ENCODE data around the gene FOXL2NB. TPM values are rescaled to one million over a fixed set of nuclear protein-coding genes. Genes with fewer than 3 reads are reported as not detected.

FOXL2NB gene
- total and polyA plus RNA-seq, 10 of the 15 experiments (the other 5 are each of a cell fraction or from before 2014, with no cell fraction given), result not detected

DNA sequence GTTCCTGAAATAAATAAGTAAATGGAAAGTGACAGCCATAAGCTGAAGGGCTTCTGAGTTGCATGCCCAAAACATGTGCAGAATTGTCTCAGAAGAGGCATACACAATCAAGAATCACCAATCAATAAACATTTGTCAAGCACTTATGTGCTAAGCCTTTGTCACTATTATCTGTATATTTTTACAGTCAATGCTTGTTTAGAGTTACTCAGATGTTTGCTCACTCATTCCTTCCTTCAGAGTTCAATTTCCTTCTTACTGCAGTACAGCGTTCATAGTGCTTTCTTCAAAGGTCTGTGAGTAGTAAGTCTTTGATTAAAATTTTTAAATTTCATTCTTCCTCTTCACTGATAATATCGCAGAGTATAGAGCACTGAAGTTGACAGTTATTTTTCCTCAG lies 17.2 kb downstream of the FOXL2NB start:
- Histone ChIP-seq H3K4me2 (ENCODE audit: control insufficient read depth, insufficient read depth) (no peak overlapping the region), H3K27ac (ENCODE audit: control insufficient read depth, insufficient read depth) (no peak overlapping the region), H3K36me3 (ENCODE audit: control insufficient read depth in 2 of 2, insufficient read depth in 2 of 2, low read length in 1 of 2) (no peaks in the 10 kb centered on the region), H3K4me3 (no peak overlapping the region), H3K9me3 (replicated peaks; ENCODE audit: control insufficient read depth, insufficient read depth, low read length) (no peaks in the 10 kb centered on the region; the same call in 2 of the 3 replicates), H3K9ac (ENCODE audit: control insufficient read depth, insufficient read depth, low read length) (no peak overlapping the region), H2AFZ (ENCODE audit: control insufficient read depth, low read depth, low read length) (no peak overlapping the region), H4K20me1 (ENCODE audit: control insufficient read depth, insufficient read depth) (no peaks in the 10 kb centered on the region), H3K79me2 (ENCODE audit: control insufficient read depth, insufficient read depth, low read length) (no peaks in the 10 kb centered on the region), H3K4me1 (ENCODE audit: control insufficient read depth, insufficient read depth, low read length) (no peaks in the 10 kb centered on the region), H3K27me3 (replicated peaks in 1 of 2; ENCODE audit: control insufficient read depth in 2 of 2, insufficient read depth in 2 of 2, low read length in 1 of 2) (peaks cover 0 to 2% of the 10 kb centered on the region in 2 experiments; a peak in 2 of 4 replicates)
- no peak for FAIRE-seq
- TF ChIP-seq GABPA (IDR thresholded peaks at IDR 0.05; ENCODE audit: low read depth) (no peak), TCF12 (IDR thresholded peaks at IDR 0.05; ENCODE audit: low read depth, low read length) (no peak), ETV6 (conservative IDR thresholded peaks at IDR 0.05 in 1 of 2, IDR thresholded peaks at IDR 0.05 in 1 of 2; ENCODE audit: borderline replicate concordance in 1 of 2, low read depth in 1 of 2) (no peak), RB1 (IDR thresholded peaks at IDR 0.05; ENCODE audit: borderline replicate concordance) (no peak), SMC3 (IDR thresholded peaks at IDR 0.05; ENCODE audit: borderline replicate concordance, low read length) (no peak), NFIC (IDR thresholded peaks at IDR 0.05; ENCODE audit: low read depth, low read length) (no peak), RBBP5 (conservative IDR thresholded peaks at IDR 0.05) (no peak), EED (IDR thresholded peaks at IDR 0.05; ENCODE audit: low read depth) (no peak), TCF3 (IDR thresholded peaks at IDR 0.05; ENCODE audit: borderline replicate concordance, insufficient read depth, low read depth, low read length) (no peak)
- TF ChIP-seq, protein P1, sequence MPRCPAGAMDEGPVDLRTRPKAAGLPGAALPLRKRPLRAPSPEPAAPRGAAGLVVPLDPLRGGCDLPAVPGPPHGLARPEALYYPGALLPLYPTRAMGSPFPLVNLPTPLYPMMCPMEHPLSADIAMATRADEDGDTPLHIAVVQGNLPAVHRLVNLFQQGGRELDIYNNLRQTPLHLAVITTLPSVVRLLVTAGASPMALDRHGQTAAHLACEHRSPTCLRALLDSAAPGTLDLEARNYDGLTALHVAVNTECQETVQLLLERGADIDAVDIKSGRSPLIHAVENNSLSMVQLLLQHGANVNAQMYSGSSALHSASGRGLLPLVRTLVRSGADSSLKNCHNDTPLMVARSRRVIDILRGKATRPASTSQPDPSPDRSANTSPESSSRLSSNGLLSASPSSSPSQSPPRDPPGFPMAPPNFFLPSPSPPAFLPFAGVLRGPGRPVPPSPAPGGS (IDR thresholded peaks at IDR 0.05; ENCODE audit: borderline replicate concordance, insufficient read depth, low read depth, low read length, poor library complexity, severe bottlenecking), result no peak
- TF ChIP-seq, protein P2, sequence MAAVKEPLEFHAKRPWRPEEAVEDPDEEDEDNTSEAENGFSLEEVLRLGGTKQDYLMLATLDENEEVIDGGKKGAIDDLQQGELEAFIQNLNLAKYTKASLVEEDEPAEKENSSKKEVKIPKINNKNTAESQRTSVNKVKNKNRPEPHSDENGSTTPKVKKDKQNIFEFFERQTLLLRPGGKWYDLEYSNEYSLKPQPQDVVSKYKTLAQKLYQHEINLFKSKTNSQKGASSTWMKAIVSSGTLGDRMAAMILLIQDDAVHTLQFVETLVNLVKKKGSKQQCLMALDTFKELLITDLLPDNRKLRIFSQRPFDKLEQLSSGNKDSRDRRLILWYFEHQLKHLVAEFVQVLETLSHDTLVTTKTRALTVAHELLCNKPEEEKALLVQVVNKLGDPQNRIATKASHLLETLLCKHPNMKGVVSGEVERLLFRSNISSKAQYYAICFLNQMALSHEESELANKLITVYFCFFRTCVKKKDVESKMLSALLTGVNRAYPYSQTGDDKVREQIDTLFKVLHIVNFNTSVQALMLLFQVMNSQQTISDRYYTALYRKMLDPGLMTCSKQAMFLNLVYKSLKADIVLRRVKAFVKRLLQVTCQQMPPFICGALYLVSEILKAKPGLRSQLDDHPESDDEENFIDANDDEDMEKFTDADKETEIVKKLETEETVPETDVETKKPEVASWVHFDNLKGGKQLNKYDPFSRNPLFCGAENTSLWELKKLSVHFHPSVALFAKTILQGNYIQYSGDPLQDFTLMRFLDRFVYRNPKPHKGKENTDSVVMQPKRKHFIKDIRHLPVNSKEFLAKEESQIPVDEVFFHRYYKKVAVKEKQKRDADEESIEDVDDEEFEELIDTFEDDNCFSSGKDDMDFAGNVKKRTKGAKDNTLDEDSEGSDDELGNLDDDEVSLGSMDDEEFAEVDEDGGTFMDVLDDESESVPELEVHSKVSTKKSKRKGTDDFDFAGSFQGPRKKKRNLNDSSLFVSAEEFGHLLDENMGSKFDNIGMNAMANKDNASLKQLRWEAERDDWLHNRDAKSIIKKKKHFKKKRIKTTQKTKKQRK (IDR thresholded peaks at IDR 0.05; ENCODE audit: low read depth, low read length), result no peak
- RAD21 ChIA-PET (ENCODE audit: unreplicated experiment), result no interaction called here
- POLR2A ChIA-PET, result no interaction called here
- DNase-seq (ENCODE audit: low read depth, low spot score), result no peak
- BruUV-seq (replicated peaks), result no TSS peak
- SMC1A ChIA-PET (ENCODE audit: uncharacterized antibody, unreplicated experiment), result no interaction called here
- ATAC-seq, result no peak
- 48% methylated on average over 2 of the region's 2 CpGs for WGBS (ENCODE audit: insufficient coverage, insufficient replicate concordance, low lambda C conversion rate, missing lambda C conversion rate)
- intact Hi-C loops (cut with micrococcal nuclease; ENCODE audit: unreplicated experiment), result no loop called here
- in situ Hi-C loops (cut with MboI), result no loop called here
- CTCF ChIA-PET, result no interaction called here
